ENCODE data around the gene ANP32E. TPM values are rescaled to one million over a fixed set of nuclear protein-coding genes. Genes with fewer than 3 reads are reported as not detected.
A peak's percentile ranks its signal among the peaks of the same experiment; 100 is the strongest.

ANP32E gene
- polyA plus RNA-seq, 1 donor, result 45.8 TPM

GRCh38 chr1:150269451-150269850, 33.5 kb upstream of the ANP32E start:
- no peaks in the 10 kb centered on the region for H3K27me3 ChIP-seq (ENCODE audit: control insufficient read depth, insufficient read depth, low read length)
- no peak for DNase-seq
- H3K4me1 ChIP-seq (ENCODE audit: control insufficient read depth, insufficient read depth, low read length), result peaks cover 9% of the 10 kb centered on the region
- H3K4me3 ChIP-seq (ENCODE audit: low read length), result peak overlapping the region; percentile 96
- H3K36me3 ChIP-seq (ENCODE audit: control insufficient read depth, insufficient read depth, low read length), result peaks cover 29% of the 10 kb centered on the region
- H3K9me3 ChIP-seq (ENCODE audit: control insufficient read depth, low read depth, low read length), result no peaks in the 10 kb centered on the region
- peak overlapping the region; percentile 84 for H3K27ac ChIP-seq (ENCODE audit: low read length)
- no CpG with 5 or more reads among the region's 10 CpGs for WGBS (ENCODE audit: insufficient coverage, low lambda C conversion rate)

- Histone ChIP-seq H3K4me3 (ENCODE audit: low read length) (peak within 1 kb of the TSS; percentile 96), H3K9me3 (ENCODE audit: control insufficient read depth, low read depth, low read length) (no peaks in the 10 kb centered on the region), H3K4me1 (ENCODE audit: control insufficient read depth, insufficient read depth, low read length) (peaks cover 9% of the 10 kb centered on the region), H3K36me3 (ENCODE audit: control insufficient read depth, insufficient read depth, low read length) (peaks cover 30% of the 10 kb centered on the region), H3K27ac (ENCODE audit: low read length) (peak within 1 kb of the TSS; percentile 84), H3K27me3 (ENCODE audit: control insufficient read depth, insufficient read depth, low read length) (no peaks in the 10 kb centered on the region)
- peak; percentile 97 to 98 for DNase-seq
- no CpG with 5 or more reads among the region's 49 CpGs for WGBS (ENCODE audit: insufficient coverage, low lambda C conversion rate)
Observed at GRCh38 chr1:150268705-150269403, 32.9 kb upstream of the ANP32E start, which contains the start of gene APH1A. Gene APH1A (minus strand): TSS chr1:150269016. CDS start chr1:150268810, 206 bp downstream.

- H3K4me1 ChIP-seq (ENCODE audit: control insufficient read depth, insufficient read depth, low read length), result peaks cover 9% of the 10 kb centered on the region
- H3K36me3 ChIP-seq (ENCODE audit: control insufficient read depth, insufficient read depth, low read length), result peaks cover 30% of the 10 kb centered on the region
- 5% methylated on average over 4 of the region's 21 CpGs for WGBS (ENCODE audit: insufficient coverage, low lambda C conversion rate)
- no peaks in the 10 kb centered on the region for H3K9me3 ChIP-seq (ENCODE audit: control insufficient read depth, low read depth, low read length)
- peak overlapping the region; percentile 96 for H3K4me3 ChIP-seq (ENCODE audit: low read length)
- H3K27ac ChIP-seq (ENCODE audit: low read length), result peak overlapping the region; percentile 84
- DNase-seq, result peak; percentile 68 to 83
- no peaks in the 10 kb centered on the region for H3K27me3 ChIP-seq (ENCODE audit: control insufficient read depth, insufficient read depth, low read length)
Observed at GRCh38 chr1:150268340-150268704, 32.4 kb upstream of the ANP32E start.

- no peaks in the 10 kb centered on the region for H3K27me3 ChIP-seq (ENCODE audit: control insufficient read depth, insufficient read depth, low read length)
- peaks cover 9% of the 10 kb centered on the region for H3K4me1 ChIP-seq (ENCODE audit: control insufficient read depth, insufficient read depth, low read length)
- no peaks in the 10 kb centered on the region for H3K9me3 ChIP-seq (ENCODE audit: control insufficient read depth, low read depth, low read length)
- H3K36me3 ChIP-seq (ENCODE audit: control insufficient read depth, insufficient read depth, low read length), result peaks cover 30% of the 10 kb centered on the region
- no peak for DNase-seq
- H3K27ac ChIP-seq (ENCODE audit: low read length), result peak overlapping the region; percentile 84
- peak overlapping the region; percentile 96 for H3K4me3 ChIP-seq (ENCODE audit: low read length)
- no CpG with 5 or more reads among the region's 6 CpGs for WGBS (ENCODE audit: insufficient coverage, low lambda C conversion rate)
Observed at GRCh38 chr1:150267896-150268295, 32.0 kb upstream of the ANP32E start.

- Histone ChIP-seq H3K4me1 (ENCODE audit: control insufficient read depth, insufficient read depth, low read length) (peaks cover 16% of the 10 kb centered on the region), H3K9me3 (ENCODE audit: control insufficient read depth, low read depth, low read length) (no peaks in the 10 kb centered on the region), H3K4me3 (ENCODE audit: low read length) (no peak overlapping the region), H3K27me3 (ENCODE audit: control insufficient read depth, insufficient read depth, low read length) (peaks cover 4% of the 10 kb centered on the region), H3K36me3 (ENCODE audit: control insufficient read depth, insufficient read depth, low read length) (peaks cover 30% of the 10 kb centered on the region), H3K27ac (ENCODE audit: low read length) (no peak overlapping the region)
- WGBS (ENCODE audit: insufficient coverage, low lambda C conversion rate), result 90% methylated on average over 3 of the region's 6 CpGs
- no peak for DNase-seq
Observed at GRCh38 chr1:150263549-150263948, 27.6 kb upstream of the ANP32E start.

- Histone ChIP-seq H3K27me3 (ENCODE audit: control insufficient read depth, insufficient read depth, low read length) (peaks cover 13% of the 10 kb centered on the region), H3K9me3 (ENCODE audit: control insufficient read depth, low read depth, low read length) (no peaks in the 10 kb centered on the region), H3K36me3 (ENCODE audit: control insufficient read depth, insufficient read depth, low read length) (peaks cover 30% of the 10 kb centered on the region), H3K27ac (ENCODE audit: low read length) (no peak overlapping the region), H3K4me1 (ENCODE audit: control insufficient read depth, insufficient read depth, low read length) (peaks cover 13% of the 10 kb centered on the region), H3K4me3 (ENCODE audit: low read length) (no peak overlapping the region)
- DNase-seq, result no peak
- WGBS (ENCODE audit: insufficient coverage, low lambda C conversion rate), result 80% methylated on average over 1 of the region's 6 CpGs
Observed at GRCh38 chr1:150262388-150263320, 26.7 kb upstream of the ANP32E start.

- H3K36me3 ChIP-seq (ENCODE audit: control insufficient read depth, insufficient read depth, low read length), result peaks cover 19% of the 10 kb centered on the region
- H3K27me3 ChIP-seq (ENCODE audit: control insufficient read depth, insufficient read depth, low read length), result peaks cover 22% of the 10 kb centered on the region
- H3K27ac ChIP-seq (ENCODE audit: low read length), result no peak overlapping the region
- peaks cover 7% of the 10 kb centered on the region for H3K4me1 ChIP-seq (ENCODE audit: control insufficient read depth, insufficient read depth, low read length)
- H3K4me3 ChIP-seq (ENCODE audit: low read length), result no peak overlapping the region
- no CpG with 5 or more reads among the region's 6 CpGs for WGBS (ENCODE audit: insufficient coverage, low lambda C conversion rate)
- H3K9me3 ChIP-seq (ENCODE audit: control insufficient read depth, low read depth, low read length), result no peaks in the 10 kb centered on the region
- no peak for DNase-seq
Observed at GRCh38 chr1:150261367-150261766, 25.5 kb upstream of the ANP32E start.

- Histone ChIP-seq H3K36me3 (ENCODE audit: control insufficient read depth, insufficient read depth, low read length) (peaks cover 6% of the 10 kb centered on the region), H3K4me1 (ENCODE audit: control insufficient read depth, insufficient read depth, low read length) (peaks cover 11% of the 10 kb centered on the region), H3K9me3 (ENCODE audit: control insufficient read depth, low read depth, low read length) (no peaks in the 10 kb centered on the region), H3K27ac (ENCODE audit: low read length) (no peak overlapping the region), H3K27me3 (ENCODE audit: control insufficient read depth, insufficient read depth, low read length) (peaks cover 23% of the 10 kb centered on the region), H3K4me3 (ENCODE audit: low read length) (peak overlapping the region; percentile 22)
- DNase-seq, result peak in 1 of 2 donors; percentile 60
- WGBS (ENCODE audit: insufficient coverage, low lambda C conversion rate), result no CpG with 5 or more reads among the region's 11 CpGs
Observed at GRCh38 chr1:150259758-150260669, 24.1 kb upstream of the ANP32E start.

- Histone ChIP-seq H3K4me3 (ENCODE audit: low read length) (no peak overlapping the region), H3K27ac (ENCODE audit: low read length) (no peak overlapping the region), H3K9me3 (ENCODE audit: control insufficient read depth, low read depth, low read length) (no peaks in the 10 kb centered on the region), H3K36me3 (ENCODE audit: control insufficient read depth, insufficient read depth, low read length) (no peaks in the 10 kb centered on the region), H3K27me3 (ENCODE audit: control insufficient read depth, insufficient read depth, low read length) (peaks cover 23% of the 10 kb centered on the region), H3K4me1 (ENCODE audit: control insufficient read depth, insufficient read depth, low read length) (peaks cover 11% of the 10 kb centered on the region)
- WGBS (ENCODE audit: insufficient coverage, low lambda C conversion rate), result no CpG with 5 or more reads among the region's 4 CpGs
- no peak for DNase-seq
Observed at GRCh38 chr1:150259217-150259616, 23.3 kb upstream of the ANP32E start.
